Stimulated activated CD8-positive, alpha-beta memory T cell treated with anti-CD3 and anti-CD28 coated beads, Interleukin-12 subunit alpha, Interleukin-12 subunit beta, amount 100 ng/mL, for 4 hours (primary cell): ENCODE results near the gene CIAO2B.
A peak's percentile ranks its signal among the peaks of the same experiment; 100 is the strongest.
"Not testable (repeated sequence)": the region's sequence is repeated elsewhere in the genome, so short reads cannot be mapped to it uniquely, and the experiment has no call there.

Experiments used
- DNase-seq: peaks from one replicate; pipeline ENCODE4 v3.0.0-alpha.2; 2020; ENCODE audit warnings: low read depth

Gene CIAO2B

DNA sequence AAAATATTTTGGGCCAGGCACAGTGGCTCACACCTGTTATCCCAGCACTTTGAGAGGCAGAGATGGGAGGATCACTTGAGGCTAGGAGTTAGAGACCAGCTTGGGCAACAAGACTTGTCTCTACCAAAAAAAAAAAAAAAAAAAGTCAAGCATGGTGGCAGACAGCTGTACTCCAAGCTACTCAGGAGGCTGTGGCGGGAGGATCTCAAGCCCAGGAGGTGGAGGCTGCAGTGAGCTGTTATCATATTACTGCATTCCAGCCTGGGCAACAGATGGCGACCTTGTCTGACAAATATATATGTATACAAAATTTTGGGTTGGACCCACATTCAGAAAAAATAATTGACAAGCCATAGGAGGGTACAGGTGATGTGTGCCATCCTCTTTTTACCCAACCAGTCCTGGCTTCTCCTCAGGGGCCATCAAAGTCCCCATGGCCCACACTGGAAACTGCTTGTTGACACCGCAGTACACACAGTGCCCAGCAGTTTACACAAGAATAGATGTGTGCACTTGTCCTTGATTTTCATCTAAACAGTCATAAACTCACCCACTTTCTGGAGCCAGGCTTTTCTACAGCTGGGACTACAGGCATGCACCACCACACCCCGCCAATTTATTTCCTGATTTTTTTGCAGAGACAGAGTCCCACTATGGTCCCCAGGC, 2.8 kb upstream of the CIAO2B start:
- no peak for DNase-seq

DNA sequence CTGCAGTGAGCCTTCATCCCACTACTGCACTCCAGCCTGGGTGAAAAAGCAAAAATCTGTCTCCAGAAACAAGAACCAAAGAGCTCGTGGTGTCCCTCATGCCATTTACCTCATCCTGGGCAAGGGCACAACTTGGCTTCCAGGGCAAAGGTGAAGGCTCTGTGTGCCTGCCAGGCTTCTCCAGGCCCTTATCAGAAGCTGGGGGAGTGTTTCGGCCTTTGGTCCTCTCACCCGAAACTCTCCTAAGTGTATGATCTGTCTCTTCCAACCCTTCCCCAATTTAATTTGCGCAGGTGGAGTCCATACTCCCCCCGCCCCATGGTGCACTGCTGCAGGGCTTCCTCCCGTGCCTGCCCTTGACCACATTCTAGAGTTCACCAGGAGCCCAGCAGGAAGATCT, 2.3 kb upstream of the CIAO2B start:
- DNase-seq: no peak

DNA sequence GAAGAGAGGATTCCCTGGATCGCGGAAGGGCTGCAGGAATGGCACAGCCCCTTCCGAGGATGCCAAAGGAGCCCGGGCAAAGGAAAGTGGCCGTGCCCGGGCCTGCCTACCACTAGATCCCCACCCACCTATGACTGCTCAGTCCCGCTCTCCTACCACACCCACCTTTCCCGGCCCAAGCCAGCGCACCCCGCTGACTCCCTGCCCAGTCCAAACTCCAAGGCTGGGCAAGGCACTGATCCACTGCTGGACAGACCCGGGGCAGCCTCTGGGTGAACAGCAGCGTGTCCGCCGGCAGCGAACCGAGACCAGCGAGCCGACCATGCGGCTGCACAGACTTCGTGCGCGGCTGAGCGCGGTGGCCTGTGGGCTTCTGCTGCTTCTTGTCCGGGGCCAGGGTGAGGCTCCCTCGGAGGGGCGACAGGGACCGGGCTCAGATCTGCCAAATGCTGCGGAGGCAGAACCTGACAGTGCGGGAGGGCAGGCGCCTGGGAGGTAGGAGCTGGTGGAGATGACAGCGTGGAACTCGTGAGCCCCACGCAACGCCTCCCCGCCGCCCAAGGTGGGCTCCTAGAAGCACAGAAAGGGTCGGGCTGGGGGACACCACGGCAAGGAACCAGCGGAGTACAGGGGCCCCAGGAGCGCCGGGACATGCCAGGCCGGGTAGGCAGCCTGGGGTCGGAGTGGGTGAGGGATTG, 1.3 kb upstream of the CIAO2B start, which contains the start of gene CES2:
Gene CES2, plus strand, starts transcription at position 203 of the 698 bp plus-strand sequence. Its CDS starts 120 bp downstream, at position 323.
- no peak for DNase-seq

DNA sequence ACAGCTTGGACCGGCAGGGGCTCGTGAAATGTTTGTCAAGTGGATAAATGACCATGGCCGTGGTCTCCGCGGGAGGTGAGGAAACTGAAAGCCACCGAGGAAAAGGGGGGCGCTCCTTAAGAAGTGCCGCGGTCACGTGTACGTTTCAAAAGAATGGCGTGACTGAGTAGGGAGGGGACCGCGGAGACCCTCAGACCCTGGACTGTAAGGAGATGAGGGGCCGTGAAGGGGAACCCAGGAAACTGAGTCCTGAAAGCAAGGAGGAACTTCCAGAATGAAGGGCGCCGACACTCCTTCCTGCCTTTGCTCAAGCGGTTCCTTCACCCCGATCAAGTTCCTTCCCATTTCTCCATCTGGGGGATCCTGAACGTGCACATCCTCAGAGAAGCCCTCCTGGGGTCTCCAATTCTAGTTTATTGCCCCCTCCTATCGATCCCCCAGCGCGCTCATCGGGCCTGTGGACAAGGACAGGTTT, 674 bp upstream of the CIAO2B start:
- DNase-seq: not testable (repeated sequence)

DNA sequence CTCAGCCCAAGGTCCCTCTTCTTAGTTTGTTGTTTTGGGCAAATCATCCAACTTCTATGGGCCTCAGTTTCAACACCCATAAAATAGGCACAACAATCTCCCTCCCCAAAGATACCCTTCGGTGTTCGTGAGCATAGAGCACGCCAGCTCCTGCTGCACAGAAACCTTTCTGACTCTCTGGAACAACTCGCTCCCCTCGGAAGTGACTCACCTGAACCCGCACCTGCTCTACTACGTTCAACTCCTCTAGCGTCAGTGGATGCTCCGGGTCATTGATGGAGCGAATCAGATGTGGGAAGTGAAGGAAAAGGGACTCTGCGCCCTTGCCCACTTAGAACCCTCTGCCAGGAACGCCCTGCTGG, 445 bp downstream of the CIAO2B start:
- DNase-seq: no peak

DNA sequence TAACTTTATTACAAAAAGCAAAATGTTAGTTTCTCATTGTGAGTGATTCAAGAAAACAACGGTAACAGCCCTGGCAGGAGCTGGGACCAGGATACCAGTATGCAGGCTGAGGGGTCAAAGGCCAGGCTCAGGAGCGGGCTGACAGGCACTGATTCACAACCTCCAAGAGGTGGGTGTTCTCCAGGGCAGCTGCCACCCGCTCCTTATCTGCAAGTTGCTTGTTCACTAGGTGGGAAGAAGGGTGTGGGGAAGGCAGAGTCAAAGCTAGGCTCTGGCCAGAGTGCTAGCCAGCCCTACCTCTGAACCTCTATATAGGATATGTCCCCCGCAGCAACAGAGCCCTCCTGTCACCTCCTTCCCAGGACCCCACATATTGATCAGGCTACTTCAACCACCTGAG, 2.1 kb downstream of the CIAO2B start:
- no peak for DNase-seq

DNA sequence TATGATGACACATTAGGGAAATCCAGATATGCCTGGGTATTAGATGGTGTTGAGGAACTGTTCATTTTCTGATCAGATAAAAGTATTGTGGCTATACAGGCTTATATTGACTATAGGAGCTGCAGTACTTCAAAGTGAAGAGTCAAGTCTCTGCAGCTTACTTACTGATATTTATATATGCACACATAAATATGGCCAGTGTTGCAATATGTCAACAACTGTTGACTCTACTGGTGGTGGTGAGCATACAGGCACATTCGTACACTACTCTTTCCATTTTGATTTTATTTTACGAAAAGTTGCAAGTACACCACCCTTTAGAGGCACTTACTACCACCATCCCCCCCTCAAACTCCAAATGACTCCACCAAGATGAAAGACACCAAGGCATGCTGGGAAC, 2.5 kb downstream of the CIAO2B start:
- no peak for DNase-seq

DNA sequence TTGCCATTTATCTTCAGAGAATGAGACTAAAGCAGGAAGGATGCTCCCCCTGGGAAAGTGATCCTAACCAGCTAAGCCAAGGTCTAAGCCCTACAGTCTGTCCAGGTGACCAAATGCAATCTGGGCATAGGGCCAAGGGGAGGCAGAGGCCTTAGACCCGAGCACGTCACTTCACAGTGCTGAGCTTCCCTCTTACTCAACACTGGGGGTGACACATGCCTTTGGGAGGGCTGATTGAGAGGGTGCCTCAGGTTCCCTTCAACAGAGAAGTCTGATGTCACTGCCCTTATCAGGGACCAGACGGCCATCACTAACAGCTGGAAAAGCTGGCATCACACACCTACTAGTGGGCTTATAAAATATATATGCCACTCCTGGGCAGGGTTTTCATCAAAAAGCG, 4.0 kb downstream of the CIAO2B start:
- no peak for DNase-seq

DNA sequence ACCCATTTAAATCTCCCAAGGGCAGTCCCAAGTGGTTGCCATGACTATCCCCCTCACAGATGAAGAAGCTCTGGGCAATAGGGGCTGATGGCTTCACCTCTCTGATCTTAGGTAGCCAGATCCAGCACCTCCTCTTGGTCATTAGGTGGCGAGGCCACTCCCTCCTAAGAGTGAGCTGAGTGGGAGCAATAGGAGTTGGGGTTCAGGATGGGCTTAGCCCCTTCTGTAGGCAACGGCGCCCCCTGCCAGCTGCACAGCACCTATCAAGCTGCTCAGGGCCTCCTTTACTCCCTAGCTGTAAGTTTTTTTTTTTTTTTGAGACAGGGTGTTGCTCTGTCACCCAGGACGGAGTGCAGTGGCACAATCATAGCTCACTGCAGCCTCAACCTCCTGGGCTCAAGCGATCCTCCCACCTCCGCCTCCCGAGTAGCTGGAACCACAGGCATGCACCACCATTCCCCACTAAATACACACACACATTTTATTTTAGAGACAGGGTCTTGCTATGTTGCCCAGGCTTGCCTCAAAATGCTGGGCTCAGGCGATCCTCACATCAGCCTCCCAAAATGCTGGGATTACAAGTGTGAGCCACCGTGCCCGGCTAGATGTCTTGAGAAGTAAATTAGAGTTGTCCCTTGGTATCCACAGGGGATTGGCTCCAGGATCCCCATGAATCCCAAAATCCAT, 5.4 kb downstream of the CIAO2B start:
- DNase-seq: no peak

DNA sequence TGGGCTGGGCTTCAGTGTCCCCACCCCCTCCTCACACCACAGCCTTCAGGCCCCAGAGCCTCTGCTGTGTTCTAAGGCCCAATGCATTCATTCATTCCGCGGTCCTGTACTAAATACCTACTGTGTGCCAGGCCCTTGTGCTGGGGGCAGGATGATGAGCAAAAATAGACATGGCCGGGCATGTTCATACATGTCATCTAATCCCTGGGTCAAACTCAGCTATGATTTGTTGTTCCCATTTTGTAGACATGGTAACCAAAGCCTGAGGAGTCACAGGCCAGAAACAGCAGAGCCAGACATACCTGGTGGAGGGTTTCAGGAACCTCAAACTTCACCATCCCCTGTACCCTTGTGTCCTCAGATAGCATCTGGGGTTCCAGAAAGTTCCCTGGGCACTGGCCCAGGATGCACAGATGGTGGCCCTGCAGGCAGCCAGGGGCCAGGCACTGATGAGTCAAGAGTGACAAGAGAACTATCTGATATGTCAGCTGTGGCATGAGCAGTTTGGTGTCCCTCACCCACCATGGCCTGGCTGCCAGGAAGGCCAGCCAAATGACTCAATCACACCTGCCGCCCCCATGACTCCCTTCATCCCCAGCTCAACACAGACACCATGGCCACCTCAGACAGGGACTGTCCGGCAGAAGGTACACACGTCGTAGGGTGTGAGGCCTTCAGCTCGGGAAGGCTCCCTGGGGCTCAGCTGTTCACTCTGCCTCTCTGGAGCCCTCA, 6.1 kb downstream of the CIAO2B start:
- DNase-seq: no peak

DNA sequence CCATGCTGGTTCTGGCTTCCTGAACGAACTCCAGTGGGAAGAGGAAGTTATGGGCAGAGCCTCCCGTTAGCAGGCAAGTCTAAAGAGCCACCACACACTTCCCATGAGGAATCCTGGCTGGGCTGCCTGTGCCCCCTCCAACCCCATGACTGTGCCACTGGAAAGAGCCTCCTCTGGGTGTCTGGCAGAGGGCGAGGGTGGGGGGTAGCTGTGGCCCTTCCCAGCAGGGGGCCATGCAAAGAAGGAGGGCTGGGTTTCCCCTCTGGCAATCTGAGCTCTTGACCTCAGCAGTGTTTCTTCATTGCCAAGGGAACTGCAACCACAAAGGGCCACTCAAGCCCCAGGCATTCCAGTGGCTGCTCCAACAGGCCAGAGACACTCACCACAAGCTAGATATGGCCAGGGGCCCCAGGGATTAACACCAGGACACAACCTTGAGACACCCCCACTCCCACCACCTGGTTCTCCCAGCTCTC, 7.2 kb downstream of the CIAO2B start:
- no peak for DNase-seq

DNA sequence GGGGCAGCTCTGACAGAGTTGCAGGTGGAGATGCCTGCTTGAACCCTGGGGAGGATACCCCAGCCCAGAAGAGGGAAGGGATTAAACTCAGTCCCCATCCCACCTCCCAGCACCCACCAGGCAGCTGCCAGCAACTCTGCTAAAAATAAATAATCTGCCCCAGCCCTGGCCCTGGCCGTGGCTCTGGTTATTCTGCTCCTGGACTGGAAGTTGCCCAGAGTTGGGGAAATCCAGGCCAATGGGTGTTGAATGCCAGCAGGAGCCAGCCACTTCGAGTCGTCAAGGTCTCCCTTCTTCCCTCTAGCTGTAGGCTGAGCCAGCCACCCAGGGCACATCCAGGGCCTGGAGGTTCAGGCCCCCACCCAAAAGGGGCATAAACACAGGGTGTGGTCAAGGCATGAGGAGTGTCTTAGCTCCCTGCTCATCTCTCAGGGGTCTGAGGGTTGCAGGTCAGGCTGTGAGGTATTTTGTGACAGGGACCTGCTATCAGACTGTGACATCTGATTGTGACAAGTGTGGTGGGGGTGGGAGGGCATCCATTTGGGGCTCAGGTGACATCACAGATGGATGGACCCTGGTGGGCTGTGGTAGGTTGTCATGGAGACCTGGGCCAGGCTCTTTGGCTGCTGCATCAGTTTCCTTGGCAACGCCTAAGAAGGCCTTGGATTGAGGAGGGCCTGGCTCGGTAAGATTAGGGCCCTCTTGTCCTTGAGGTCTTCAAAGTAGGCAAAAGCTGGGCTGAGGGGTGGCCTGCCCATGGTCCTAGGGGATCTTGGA, 7.8 kb downstream of the CIAO2B start:
- no peak for DNase-seq

DNA sequence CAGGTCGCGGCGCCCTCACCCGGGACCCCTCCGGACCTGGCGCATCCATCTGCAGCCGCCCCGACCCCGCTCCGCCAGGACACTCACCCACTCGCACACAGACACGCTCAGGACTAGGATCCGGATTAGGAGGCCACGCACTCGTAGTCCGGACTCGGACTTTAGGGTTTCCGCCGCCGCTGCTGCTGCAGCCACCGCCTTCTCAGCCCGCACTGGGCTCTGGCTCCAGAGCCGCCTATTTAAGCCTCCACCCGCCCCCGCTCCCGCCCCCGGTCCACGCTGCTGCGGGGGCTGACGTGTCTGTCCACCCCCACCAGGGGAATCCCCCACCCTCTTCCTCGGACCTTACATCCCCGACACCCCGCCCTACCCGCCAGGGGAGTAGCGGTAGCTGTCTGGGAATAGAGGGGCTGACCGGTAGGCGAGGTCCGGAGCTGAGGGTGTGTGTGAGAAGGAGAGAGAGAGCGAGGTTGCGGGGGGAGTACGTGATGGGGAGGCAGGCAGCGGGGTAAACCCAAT, 8.8 kb downstream of the CIAO2B start, which contains the start of gene RRAD:
Gene RRAD, minus strand, starts transcription at position 214 of the 519 bp plus-strand sequence. CDS start 356 bp downstream, outside the sequence.
- DNase-seq: peak; percentile 25

DNA sequence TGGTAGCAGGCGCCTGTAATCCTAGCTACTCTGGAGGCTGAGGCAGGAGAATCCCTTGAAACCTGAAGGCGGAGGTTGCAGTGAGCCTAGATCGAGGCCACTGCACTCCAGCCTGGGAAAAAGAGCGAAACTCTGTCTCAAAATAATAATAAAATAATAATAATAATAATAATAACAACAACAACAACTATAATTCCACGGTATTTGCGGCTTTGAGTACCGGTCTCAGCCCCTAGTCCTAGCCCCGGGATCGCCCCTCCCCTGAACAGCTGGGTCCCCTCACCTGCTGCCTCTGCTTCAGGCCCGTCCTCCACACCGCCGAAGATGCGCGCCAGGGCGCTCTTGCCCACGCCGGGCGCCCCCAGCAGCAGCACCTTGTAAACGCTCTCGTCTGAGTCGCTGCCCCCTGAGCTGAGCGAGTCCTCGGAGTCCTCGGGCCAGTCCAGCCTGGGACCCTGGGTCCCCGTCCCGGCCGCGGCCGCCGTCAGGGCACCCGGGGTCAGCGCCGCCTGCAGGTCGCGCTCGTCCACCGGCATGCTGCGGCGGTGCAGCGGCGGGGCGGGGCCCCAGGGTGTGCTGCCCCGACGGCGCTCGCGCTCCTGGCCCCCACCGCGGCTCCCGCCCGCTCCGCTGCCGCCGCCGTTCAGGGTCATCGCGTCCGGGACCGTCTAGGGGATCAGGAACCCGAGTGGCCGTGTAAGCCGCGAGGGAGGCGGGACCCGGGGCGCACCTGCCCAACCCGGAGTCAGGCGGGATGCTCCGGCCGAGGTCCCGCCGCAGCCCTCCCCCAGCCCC, 9.5 kb downstream of the CIAO2B start:
- DNase-seq: no peak

DNA sequence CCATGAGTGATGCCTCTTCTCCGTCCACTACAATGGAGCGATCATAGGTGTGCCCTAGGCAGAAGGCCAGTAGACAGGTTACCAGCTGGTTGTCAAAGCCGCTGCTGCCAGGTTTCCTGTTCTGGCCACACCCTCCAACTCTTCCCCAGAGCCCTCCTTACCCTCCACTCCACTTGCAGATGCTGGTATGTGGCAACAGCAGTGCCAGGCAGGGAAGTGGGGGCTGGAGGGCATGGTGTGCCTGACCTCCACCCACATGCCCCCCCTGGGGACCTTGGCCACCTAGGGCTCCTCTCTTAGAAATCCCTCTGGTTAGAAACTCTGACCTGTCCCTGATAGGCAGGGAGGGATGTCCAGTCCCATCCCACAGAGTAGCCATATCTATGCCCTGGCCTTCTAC, 10.3 kb downstream of the CIAO2B start:
- DNase-seq: no peak

DNA sequence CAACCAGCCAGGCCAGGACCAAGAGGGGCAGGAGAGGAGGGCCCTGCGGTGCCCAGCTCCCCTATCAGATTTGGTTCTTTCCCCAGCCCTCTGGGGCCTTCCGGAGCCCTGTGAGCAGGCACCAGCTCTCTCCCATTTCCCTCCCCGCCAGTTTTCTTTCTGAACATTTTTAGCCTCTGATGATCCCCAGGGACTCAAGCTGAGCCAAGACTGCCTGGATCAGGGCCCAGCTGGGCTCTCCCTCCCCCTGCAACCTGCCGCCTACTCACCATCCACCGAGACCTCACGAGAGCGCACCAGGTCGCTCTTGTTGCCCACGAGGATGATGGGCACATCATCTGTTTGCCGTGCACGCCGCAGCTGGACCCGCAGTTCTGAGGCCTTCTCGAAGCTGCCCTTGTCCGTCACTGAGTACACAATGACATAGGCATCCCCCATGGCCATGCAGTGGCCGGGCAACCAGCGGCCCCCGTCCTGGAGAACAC, 10.9 kb downstream of the CIAO2B start:
- DNase-seq: no peak

DNA sequence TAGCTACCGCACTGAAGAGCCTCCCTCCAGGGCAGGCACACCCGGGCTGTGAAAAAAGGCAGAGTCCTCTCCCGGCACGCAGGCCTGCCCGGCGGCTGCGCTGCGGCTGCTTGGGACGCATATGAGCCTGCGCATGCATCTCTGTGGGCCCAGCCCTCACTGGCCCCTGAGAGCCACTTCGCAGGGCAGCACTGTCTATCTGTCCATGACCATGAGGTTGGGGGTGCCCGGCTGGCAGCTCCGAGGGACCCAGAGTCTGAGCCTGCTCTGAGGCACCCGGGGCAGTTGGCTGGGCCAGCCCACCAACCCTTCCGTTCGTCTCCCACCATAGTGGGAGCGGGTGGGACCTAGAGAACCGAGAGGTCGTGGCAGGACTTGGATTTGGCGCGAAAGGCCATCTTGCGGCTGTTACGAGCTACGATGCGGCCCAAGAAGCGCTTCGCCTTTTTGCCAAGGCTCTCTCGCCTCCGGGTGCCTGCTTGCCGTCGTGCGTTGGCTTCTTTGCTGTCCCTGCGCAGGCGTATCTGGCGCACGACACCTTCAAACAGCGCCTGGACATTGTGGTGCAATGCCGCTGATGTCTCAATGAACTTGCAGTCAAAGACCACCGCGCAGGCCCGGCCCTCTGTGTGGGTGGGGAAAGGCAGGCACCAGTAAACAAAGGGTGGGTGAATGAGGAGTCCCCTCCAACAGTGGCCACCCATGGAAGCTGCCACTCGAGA, 12.3 kb downstream of the CIAO2B start:
- DNase-seq: no peak

DNA sequence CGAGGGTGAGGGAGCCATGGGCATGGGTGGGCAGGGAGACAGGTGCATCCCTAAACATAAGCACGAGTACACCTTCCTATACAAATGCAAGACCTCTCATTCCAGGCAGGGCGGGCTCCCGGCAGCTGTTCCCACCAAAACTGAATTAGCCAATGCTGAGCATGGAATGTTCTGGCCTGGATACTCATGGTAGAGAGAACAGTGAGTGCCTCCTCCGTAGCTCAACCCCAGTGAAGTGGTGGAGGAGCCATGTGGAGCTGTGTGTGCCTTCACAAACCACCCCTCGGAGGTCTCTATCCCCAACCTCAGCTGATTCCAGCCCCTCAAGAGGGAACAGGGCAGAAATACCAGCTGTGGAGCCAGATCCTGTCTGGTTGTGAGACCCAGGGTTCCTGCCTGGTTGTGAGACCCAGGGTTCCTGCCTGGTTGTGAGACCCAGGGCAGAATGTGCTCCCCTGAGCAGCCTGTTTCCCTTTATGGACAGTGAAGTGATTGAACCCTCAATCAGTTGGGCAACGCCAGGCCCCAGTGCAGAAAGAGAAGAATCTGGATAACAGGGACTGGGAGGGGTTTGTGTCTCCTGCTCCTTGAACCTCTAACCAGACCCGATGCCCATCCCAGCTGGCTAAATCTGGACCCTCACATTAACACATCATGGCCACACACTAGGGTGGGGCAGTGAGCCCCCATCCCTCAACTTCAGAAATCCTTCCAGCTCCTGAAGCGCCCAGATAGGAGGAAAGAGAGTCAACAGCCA, 13.1 kb downstream of the CIAO2B start:
- no peak for DNase-seq

DNA sequence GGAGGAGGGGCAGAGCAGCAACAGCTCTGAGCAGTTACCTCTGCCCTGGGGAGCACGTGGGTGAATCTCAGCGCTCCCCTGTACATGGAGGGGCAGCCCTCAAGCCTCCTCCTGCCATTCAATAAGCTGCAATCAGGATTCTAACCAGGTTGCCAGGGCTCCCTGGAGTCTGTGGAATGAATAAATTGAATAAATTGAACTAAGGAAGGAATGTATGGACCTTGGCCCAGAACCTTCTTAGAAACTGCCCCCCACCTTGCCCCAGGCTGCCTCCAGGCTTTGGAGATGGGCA, 14.0 kb downstream of the CIAO2B start:
- DNase-seq: no peak
